H1 (cell line): ENCODE data around the gene KRTAP19-2. TPM values are rescaled to one million over a fixed set of nuclear protein-coding genes. Genes with fewer than 3 reads are reported as not detected.

Source experiments
- CTCF ChIA-PET: fragments of 300-600 bp; sonication (Branson Sonifier 250); formaldehyde crosslinking; loops from one replicate; lab custom pipeline; 2021; ENCODE audit not compliant: partially characterized antibody; lab: Charles Lee
- POLR2A ChIA-PET: fragments of 300-600 bp; sonication (Branson Sonifier 250); formaldehyde crosslinking; loops from one replicate; lab custom pipeline; 2021; ENCODE audit warnings: inconsistent platforms; ENCODE audit not compliant: partially characterized antibody; lab: Charles Lee
- DNase-seq, 2 experiments: peaks; one replicate each; pipeline versions ENCODE4 v3.0.0 to v3.0.0-alpha.2; 2010 to 2022; ENCODE audit warnings: low spot score in 2 of 2, low read depth in 1 of 2, mixed read lengths in 1 of 2
- FAIRE-seq: peaks from 2 replicates; lab custom pipeline; 2011; peaks lifted over from hg19 to GRCh38; lab: Jason Lieb, UNC
- H2AFZ ChIP-seq: 2 replicates; pipeline ENCODE4 v1.8.1; 2012; ENCODE audit warnings: low read length, inconsistent platforms
- H2AK5ac ChIP-seq: 2 replicates; pipeline ENCODE4 v1.6.1; 2013; ENCODE audit warnings: low read depth, low read length
- H2BK120ac ChIP-seq: replicated peaks from 2 replicates; pipeline ENCODE3; 2013; ENCODE audit warnings: low read depth, low read length, inconsistent platforms
- H2BK12ac ChIP-seq: 2 replicates; pipeline ENCODE4 v1.6.1; 2013; ENCODE audit warnings: low read depth, low read length
- H2BK15ac ChIP-seq: 2 replicates; pipeline ENCODE4 v1.6.1; 2013; ENCODE audit warnings: low read length
- H2BK20ac ChIP-seq: 2 replicates; pipeline ENCODE4 v1.6.1; 2013; ENCODE audit warnings: low read length
- H2BK5ac ChIP-seq: 2 replicates; pipeline ENCODE4 v1.6.1; 2013; ENCODE audit warnings: low read depth, low read length
- H3K14ac ChIP-seq: 2 replicates; pipeline ENCODE4 v1.6.1; 2013; ENCODE audit warnings: inconsistent platforms; ENCODE audit not compliant: insufficient read length
- H3K18ac ChIP-seq: 2 replicates; pipeline ENCODE4 v1.6.1; 2013; ENCODE audit warnings: low read length; ENCODE audit errors: extremely low read depth
- H3K23ac ChIP-seq: 2 replicates; pipeline ENCODE4 v1.6.1; 2013; ENCODE audit warnings: inconsistent platforms; ENCODE audit not compliant: insufficient read length
- H3K23me2 ChIP-seq: 2 replicates; pipeline ENCODE4 v1.6.1; 2013; ENCODE audit warnings: low read depth, low read length
- H3K27ac ChIP-seq: 2 replicates; pipeline ENCODE4 v1.6.1; 2011; ENCODE audit warnings: low read depth, low read length, inconsistent platforms
- H3K27me3 ChIP-seq, 4 experiments: replicated peaks in 1 of 4; 1 replicate in 1 of 4; 2 replicates in 3 of 4; pipeline versions ENCODE4 v1.6.1 to v1.8.1; 2011 to 2013; ENCODE audit warnings: low read length in 3 of 4, mild to moderate bottlenecking in 3 of 4, inconsistent platforms in 2 of 4, mixed read lengths in 2 of 4, moderate library complexity in 1 of 4; ENCODE audit not compliant: control insufficient read depth in 3 of 4, insufficient read depth in 3 of 4; ENCODE audit errors: extremely low read depth in 1 of 4
- H3K36me3 ChIP-seq, 4 experiments: 2 replicates each; pipeline versions ENCODE4 v1.6.1 to v1.8.1; 2011 to 2013; ENCODE audit warnings: mild to moderate bottlenecking in 4 of 4, low read length in 3 of 4, moderate library complexity in 2 of 4, control low read depth in 1 of 4, inconsistent platforms in 1 of 4; ENCODE audit not compliant: insufficient read depth in 4 of 4, control insufficient read depth in 2 of 4
- H3K4ac ChIP-seq: replicated peaks from 2 replicates; pipeline ENCODE3; 2013; ENCODE audit warnings: low read length, low read depth, mixed read lengths, inconsistent platforms; ENCODE audit not compliant: insufficient read length
- H3K4me1 ChIP-seq, 4 experiments: replicated peaks in 1 of 4; 1 replicate in 1 of 4; 2 replicates in 3 of 4; pipeline versions ENCODE4 v1.6.1 to v1.8.1; 2011 to 2013; ENCODE audit warnings: low read length in 3 of 4, inconsistent platforms in 2 of 4, mixed read lengths in 1 of 4; ENCODE audit not compliant: insufficient read depth in 4 of 4, control insufficient read depth in 3 of 4
- H3K4me2 ChIP-seq, 2 experiments: 2 replicates each; pipeline versions ENCODE4 v1.6.1 to v1.8.1; 2011 to 2013; ENCODE audit warnings: low read depth in 2 of 2, low read length in 2 of 2, control low read depth in 1 of 2, inconsistent platforms in 1 of 2, mild to moderate bottlenecking in 1 of 2; ENCODE audit not compliant: insufficient read depth in 1 of 2
- H3K4me3 ChIP-seq, 4 experiments: fragments of 200-600, 300-600 bp in 1 of 4; sonication (generic), shearing (Covaris generic), sonication (Bioruptor Twin) in 1 of 4; 2 replicates each; pipeline versions ENCODE4 v1.5.1 to v1.8.1; 2011 to 2016; ENCODE audit warnings: low read length in 4 of 4, low read depth in 3 of 4, control low read depth in 2 of 4, inconsistent platforms in 2 of 4, mild to moderate bottlenecking in 2 of 4, mixed read lengths in 1 of 4, moderate library complexity in 1 of 4; ENCODE audit not compliant: insufficient read depth in 2 of 4; ENCODE audit errors: extremely low read depth in 1 of 4
- H3K56ac ChIP-seq: replicated peaks from 2 replicates; pipeline ENCODE3; 2013; ENCODE audit warnings: low read depth, mild to moderate bottlenecking, mixed read lengths, low read length, inconsistent platforms; ENCODE audit not compliant: insufficient read length
- H3K79me1 ChIP-seq: 2 replicates; pipeline ENCODE4 v1.6.1; 2013; ENCODE audit warnings: low read depth, low read length, control low read depth
- H3K79me2 ChIP-seq, 2 experiments: 2 replicates each; pipeline versions ENCODE4 v1.6.1 to v1.8.1; 2012 to 2013; ENCODE audit warnings: low read length in 2 of 2, mild to moderate bottlenecking in 2 of 2, inconsistent platforms in 1 of 2; ENCODE audit not compliant: insufficient read depth in 2 of 2, control insufficient read depth in 1 of 2
- H3K9ac ChIP-seq, 4 experiments: replicated peaks in 1 of 4; 1 replicate in 1 of 4; 2 replicates in 3 of 4; pipeline versions ENCODE4 v1.6.1 to v1.8.1; 2011 to 2013; ENCODE audit warnings: low read depth in 3 of 4, low read length in 3 of 4, control low read depth in 2 of 4, mild to moderate bottlenecking in 2 of 4, moderate library complexity in 2 of 4, inconsistent platforms in 1 of 4; ENCODE audit errors: extremely low read depth in 1 of 4
- H3K9me3 ChIP-seq, 2 experiments: 2 replicates each; pipeline versions ENCODE4 v1.6.1 to v1.8.1; 2012 to 2013; ENCODE audit warnings: mild to moderate bottlenecking in 2 of 2, moderate library complexity in 2 of 2, control low read depth in 1 of 2, inconsistent platforms in 1 of 2, low read depth in 1 of 2, low read length in 1 of 2, mixed read lengths in 1 of 2; ENCODE audit not compliant: insufficient read depth in 2 of 2
- H4K20me1 ChIP-seq, 2 experiments: replicated peaks in 1 of 2; 2 replicates each; pipeline versions ENCODE3 to v1.8.1; 2011 to 2013; ENCODE audit warnings: inconsistent platforms in 2 of 2, low read length in 2 of 2, mild to moderate bottlenecking in 1 of 2; ENCODE audit not compliant: insufficient read depth in 2 of 2, control insufficient read depth in 1 of 2
- H4K5ac ChIP-seq: 2 replicates; pipeline ENCODE4 v1.6.1; 2013; ENCODE audit warnings: low read length, low read depth, mixed read lengths, inconsistent platforms; ENCODE audit not compliant: insufficient read length
- H4K8ac ChIP-seq: 2 replicates; pipeline ENCODE4 v1.8.0; 2013; ENCODE audit warnings: mild to moderate bottlenecking, moderate library complexity, low read length, inconsistent platforms; ENCODE audit not compliant: insufficient read depth; ENCODE audit errors: extremely low read depth
- H4K91ac ChIP-seq: replicated peaks from 2 replicates; pipeline ENCODE3; 2013; ENCODE audit warnings: low read length, mixed read lengths, inconsistent platforms; ENCODE audit not compliant: insufficient read length
- CEBPB ChIP-seq: IDR thresholded peaks from 2 replicates; pipeline ENCODE4 v1.6.1; 2012; ENCODE audit warnings: low read depth, low read length
- CHD2 ChIP-seq: IDR thresholded peaks from 2 replicates; pipeline ENCODE4 v1.6.1; 2012; ENCODE audit warnings: low read length, improper control_type of control experiment
- RXRA ChIP-seq: IDR thresholded peaks from 2 replicates; pipeline ENCODE4 v1.6.1; 2011; ENCODE audit warnings: low read depth, mild to moderate bottlenecking, low read length, moderate library complexity; ENCODE audit not compliant: insufficient read depth
- WGBS, 2 experiments: shearing (Covaris generic) in 1 of 2; methylation state at CpG; one replicate each; pipeline versions ENCODE4 v1.1.6 to v1.1.7; 2013 to 2015; ENCODE audit warnings: low lambda C conversion rate in 2 of 2, mixed read lengths in 2 of 2, inconsistent platforms in 1 of 2, low coverage in 1 of 2, missing lambda C conversion rate in 1 of 2; ENCODE audit not compliant: insufficient replicate concordance in 2 of 2, insufficient coverage in 1 of 2, insufficient read length in 1 of 2; ENCODE audit errors: extremely low coverage in 1 of 2, missing lambda C conversion rate in 1 of 2; 5-methylcytosine and 5-hydroxymethylcytosine counted together
- polyA plus RNA-seq, 7 experiments: library from polyadenylated mRNA; depleted of rRNA in 3 of 7; stranded (reverse) in 5 of 7; unstranded in 2 of 7; fragments of >200 nt in 5 of 7; fragments of 200-250 nt in 2 of 7; gene quantifications; 1 replicate in 5 of 7; 2 replicates in 1 of 7; 4 replicates in 1 of 7; pipeline versions ENCODE4 v1.2.1 to v1.2.3, GENCODE V29; 2011 to 2013; ENCODE audit warnings: missing spikeins in 2 of 7, mixed read lengths in 2 of 7
- total RNA-seq: library from RNA; stranded (reverse); fragmentation: NEBNext Ultra II Directional; extraction: Animal tissue kit (Norgen Biotek cat#: 25700); gene quantifications from 2 replicates; pipeline ENCODE4 v1.2.1, GENCODE V29; 2021

KRTAP19-2 gene
- total and polyA plus RNA-seq, 2 of the 8 experiments (the other 6 are each of a cell fraction or from before 2014, with no cell fraction given), result not detected

- DNase-seq, result no peak
- Histone ChIP-seq H3K14ac (no peak within 1 kb of the TSS), H4K8ac (no peak within 1 kb of the TSS), H3K4me3 (no peak within 1 kb of the TSS), H2BK120ac (no peak within 1 kb of the TSS), H4K5ac (no peak within 1 kb of the TSS), H2BK12ac (no peak within 1 kb of the TSS), H2AK5ac (no peak within 1 kb of the TSS), H3K27me3 (no peaks in the 10 kb centered on the region), H3K23me2 (no peaks in the 10 kb centered on the region), H3K79me2 (no peaks in the 10 kb centered on the region), H2BK15ac (no peak within 1 kb of the TSS), H3K27ac (no peak within 1 kb of the TSS), H3K4ac (no peak within 1 kb of the TSS)
- WGBS, 2 experiments, result 93% methylated on average over 2 of the region's 2 CpGs; no CpG with 5 or more reads in 1 of the 2 experiments
- FAIRE-seq, result no peak
- ChIA-PET POLR2A (no interaction called here), CTCF (interaction anchor here (0.6 to 1.8 kb wide), 2 partner anchors 14 to 1610 kb away, joined by 4 to 7 read pairs; no protein-coding TSS in a partner anchor)
- TF ChIP-seq RXRA (no peak), CHD2 (no peak), CEBPB (0 out of 2 replicates have a peak, but pooled peaks have one; percentile 3)
- TF ChIP-seq, all 59 proteins: peak for 1
- H3K4me1 ChIP-seq, result no peaks in the 10 kb centered on the region
- H4K20me1 ChIP-seq, result no peaks in the 10 kb centered on the region
- H2AFZ ChIP-seq, result no peak within 1 kb of the TSS
- H3K36me3 ChIP-seq, result no peaks in the 10 kb centered on the region
- no peak within 1 kb of the TSS for H3K23ac ChIP-seq
- H3K9ac ChIP-seq, result no peak within 1 kb of the TSS
- no peaks in the 10 kb centered on the region for H3K79me1 ChIP-seq
- no peak within 1 kb of the TSS for H2BK20ac ChIP-seq
- no peak within 1 kb of the TSS for H4K91ac ChIP-seq
- no peak within 1 kb of the TSS for H2BK5ac ChIP-seq
- H3K9me3 ChIP-seq, result peaks cover 3 to 9% of the 10 kb centered on the region in 2 experiments; a peak in 3 of 4 replicates
- no peak within 1 kb of the TSS for H3K18ac ChIP-seq
- no peak within 1 kb of the TSS for H3K56ac ChIP-seq
- H3K4me2 ChIP-seq, result no peak within 1 kb of the TSS
Measured at GRCh38 chr21:30491963-30492428, 4.8 kb upstream of the KRTAP19-2 start, which contains the start of gene KRTAP19-3. TSS of gene KRTAP19-3 (minus strand) at chr21:30492013. CDS start at chr21:30491957, 56 bp downstream.
